ENCODE data around the gene RBMS3. TPM values are rescaled to one million over a fixed set of nuclear protein-coding genes. Genes with fewer than 3 reads are reported as not detected.

The RBMS3 gene
- total RNA-seq, 3 donors from 2014 or later, result 48.4 to 117 (median 103) TPM

GRCh38 chr3:29693863-29694262 is 413.0 kb downstream of the RBMS3 start:
- Histone ChIP-seq H3K27ac (peak overlapping the region; percentile 41 to 48), H3K4me1 (peaks cover 0 to 9% of the 10 kb centered on the region in 2 donors), H3K27me3 (no peaks in the 10 kb centered on the region), H3K4me3 (no peak overlapping the region), H3K9me3 (no peaks in the 10 kb centered on the region), H3K36me3 (no peaks in the 10 kb centered on the region)
- intact Hi-C loops (cut with DNase I; ENCODE audit: low total_unique reads), result no loop called here
- TF ChIP-seq CTCF (IDR thresholded peaks at IDR 0.05), result no peak
- TF ChIP-seq POLR2AphosphoS5 (IDR thresholded peaks at IDR 0.05), result peak in 1 of 3 donors; percentile 60
- TF ChIP-seq POLR2A (IDR thresholded peaks at IDR 0.05), result no peak
- DNase-seq (ENCODE audit: low spot score in 2 of 2), result no peak

GRCh38 chr3:29694331-29694730 is 413.5 kb downstream of the RBMS3 start:
- Histone ChIP-seq H3K36me3 (no peaks in the 10 kb centered on the region), H3K27ac (peak overlapping the region; percentile 41 to 48), H3K27me3 (no peaks in the 10 kb centered on the region), H3K4me1 (peaks cover 0 to 9% of the 10 kb centered on the region in 2 donors), H3K4me3 (no peak overlapping the region), H3K9me3 (no peaks in the 10 kb centered on the region)
- TF ChIP-seq CTCF (IDR thresholded peaks at IDR 0.05), result no peak
- no peak for TF ChIP-seq POLR2A (IDR thresholded peaks at IDR 0.05)
- no peak for TF ChIP-seq POLR2AphosphoS5 (IDR thresholded peaks at IDR 0.05)
- DNase-seq (ENCODE audit: low spot score in 2 of 2), result no peak
- intact Hi-C loops (cut with DNase I; ENCODE audit: low total_unique reads), result no loop called here

GRCh38 chr3:29694783-29695182 is 413.9 kb downstream of the RBMS3 start:
- Histone ChIP-seq H3K27ac (peak overlapping the region; percentile 80 to 83), H3K4me1 (peaks cover 0 to 9% of the 10 kb centered on the region in 2 donors)
- TF ChIP-seq CTCF (IDR thresholded peaks at IDR 0.05) (no peak), POLR2AphosphoS5 (IDR thresholded peaks at IDR 0.05) (peak in 1 of 3 donors; percentile 51)

GRCh38 chr3:29695201-29695600 is 414.3 kb downstream of the RBMS3 start:
- H3K27ac ChIP-seq, result peak overlapping the region; percentile 80 to 83
- intact Hi-C loops (cut with DNase I; ENCODE audit: low total_unique reads), result no loop called here
- no peaks in the 10 kb centered on the region for H3K27me3 ChIP-seq
- TF ChIP-seq POLR2A (IDR thresholded peaks at IDR 0.05), result no peak
- no peak for TF ChIP-seq CTCF (IDR thresholded peaks at IDR 0.05)
- TF ChIP-seq POLR2AphosphoS5 (IDR thresholded peaks at IDR 0.05), result no peak
- peaks cover 0 to 9% of the 10 kb centered on the region in 2 donors for H3K4me1 ChIP-seq
- H3K4me3 ChIP-seq, result no peak overlapping the region
- DNase-seq (ENCODE audit: low spot score in 2 of 2), result no peak
- H3K9me3 ChIP-seq, result no peaks in the 10 kb centered on the region
- no peaks in the 10 kb centered on the region for H3K36me3 ChIP-seq

More at GRCh38 chr3:29694783-29695182, 413.9 kb downstream of the RBMS3 start:
- no peaks in the 10 kb centered on the region for H3K9me3 ChIP-seq
- no peak for DNase-seq (ENCODE audit: low spot score in 2 of 2)
- intact Hi-C loops (cut with DNase I; ENCODE audit: low total_unique reads), result no loop called here
- H3K36me3 ChIP-seq, result no peaks in the 10 kb centered on the region
- H3K27me3 ChIP-seq, result no peaks in the 10 kb centered on the region
- H3K4me3 ChIP-seq, result no peak overlapping the region

- TF ChIP-seq POLR2A (IDR thresholded peaks at IDR 0.05), result no peak
- peak in 1 of 3 donors; percentile 81 for TF ChIP-seq POLR2AphosphoS5 (IDR thresholded peaks at IDR 0.05)
- TF ChIP-seq CTCF (IDR thresholded peaks at IDR 0.05), result no peak
- Histone ChIP-seq H3K4me3 (peak overlapping the region in 1 of 3 donors; percentile 35), H3K27me3 (no peaks in the 10 kb centered on the region), H3K36me3 (no peaks in the 10 kb centered on the region), H3K27ac (peak overlapping the region; percentile 80 to 83), H3K4me1 (peaks cover 0 to 9% of the 10 kb centered on the region in 2 donors), H3K9me3 (no peaks in the 10 kb centered on the region)
- intact Hi-C loops (cut with DNase I; ENCODE audit: low total_unique reads), result loop anchor here (2.0 kb wide), 1 partner anchor 31 kb away; no protein-coding TSS in a partner anchor
- DNase-seq (ENCODE audit: low spot score in 2 of 2), result no peak
These were observed 414.9 kb downstream of the RBMS3 start for GRCh38 chr3:29695643-29696198.
